ENCODE measurements around the gene BMX. TPM values are rescaled to one million over a fixed set of nuclear protein-coding genes. Genes with fewer than 3 reads are reported as not detected.

Gene BMX
- total RNA-seq: 3.7 TPM

- DNase-seq (ENCODE audit: low spot score): no peak
These were observed at the start of gene BMX for GRCh38 chrX:15500497-15500966. TSS of gene BMX (plus strand) at chrX:15500807. CDS start at chrX:15508354, 7,547 bp downstream.

GRCh38 chrX:15451913-15452312 is 48.7 kb upstream of the BMX start:
- DNase-seq (ENCODE audit: low spot score): no peak

- no peak for DNase-seq (ENCODE audit: low spot score)
These were observed 35.9 kb upstream of the BMX start for GRCh38 chrX:15464704-15465103.

- no peak for DNase-seq (ENCODE audit: low spot score)
These were observed 35.3 kb upstream of the BMX start for GRCh38 chrX:15465347-15465746.

- no peak for DNase-seq (ENCODE audit: low spot score)
These were observed 34.5 kb upstream of the BMX start for GRCh38 chrX:15465896-15466651.

- no peak for DNase-seq (ENCODE audit: low spot score)
These were observed 32.6 kb upstream of the BMX start for GRCh38 chrX:15468036-15468435.

- DNase-seq (ENCODE audit: low spot score): no peak
These were observed 31.0 kb upstream of the BMX start for GRCh38 chrX:15469613-15470012.

GRCh38 chrX:15471028-15471427 is 29.6 kb upstream of the BMX start:
- DNase-seq (ENCODE audit: low spot score): peak; percentile 60

- no peak for DNase-seq (ENCODE audit: low spot score)
These were observed 28.1 kb upstream of the BMX start for GRCh38 chrX:15472531-15472930.

GRCh38 chrX:15474028-15474427 is 26.6 kb upstream of the BMX start:
- DNase-seq (ENCODE audit: low spot score): no peak

GRCh38 chrX:15475021-15475420 is 25.6 kb upstream of the BMX start:
- no peak for DNase-seq (ENCODE audit: low spot score)

GRCh38 chrX:15475486-15475885 is 25.1 kb upstream of the BMX start:
- no peak for DNase-seq (ENCODE audit: low spot score)

GRCh38 chrX:15483891-15484290 is 16.7 kb upstream of the BMX start:
- no peak for DNase-seq (ENCODE audit: low spot score)

GRCh38 chrX:15492469-15492868 is 8.1 kb upstream of the BMX start:
- no peak for DNase-seq (ENCODE audit: low spot score)

GRCh38 chrX:15493118-15493962 is 7.3 kb upstream of the BMX start, which contains the start of gene PIR:
TSS of gene PIR (minus strand) at chrX:15493333. CDS start at chrX:15491257, 2,076 bp downstream.
- DNase-seq (ENCODE audit: low spot score): peak; percentile 83

GRCh38 chrX:15495801-15496200 is 4.8 kb upstream of the BMX start:
- DNase-seq (ENCODE audit: low spot score): no peak

GRCh38 chrX:15496824-15497223 is 3.8 kb upstream of the BMX start:
- DNase-seq (ENCODE audit: low spot score): no peak

- peak; percentile 45 for DNase-seq (ENCODE audit: low spot score)
These were observed 2.7 kb upstream of the BMX start for GRCh38 chrX:15497865-15498264.

- no peak for DNase-seq (ENCODE audit: low spot score)
These were observed 1.9 kb upstream of the BMX start for GRCh38 chrX:15498741-15499140.

GRCh38 chrX:15499976-15500375 is 631 bp upstream of the BMX start:
- DNase-seq (ENCODE audit: low spot score): no peak

GRCh38 chrX:15501506-15501905 is 899 bp downstream of the BMX start:
- DNase-seq (ENCODE audit: low spot score): no peak

GRCh38 chrX:15504661-15505060 is 4.1 kb downstream of the BMX start:
- DNase-seq (ENCODE audit: low spot score): no peak

GRCh38 chrX:15505101-15505500 is 4.5 kb downstream of the BMX start:
- no peak for DNase-seq (ENCODE audit: low spot score)
